ENCODE results near the gene GPR137B.
"Not testable (repeated sequence)": the region's sequence is repeated elsewhere in the genome, so short reads cannot be mapped to it uniquely, and the experiment has no call there.

Gene GPR137B

GRCh38 chr1:236147068-236147467 lies 4.7 kb downstream of the GPR137B start:
- DNase-seq: no peak

- DNase-seq: no peak
These were observed 5.5 kb downstream of the GPR137B start for GRCh38 chr1:236147521-236148469.

- DNase-seq: no peak
These were observed 6.1 kb downstream of the GPR137B start for GRCh38 chr1:236148470-236148845.

GRCh38 chr1:236149003-236149595 lies 6.8 kb downstream of the GPR137B start:
- DNase-seq: no peak

GRCh38 chr1:236149696-236150228 lies 7.4 kb downstream of the GPR137B start:
- DNase-seq: no peak

- no peak for DNase-seq
These were observed 8.1 kb downstream of the GPR137B start for GRCh38 chr1:236150311-236150955.

GRCh38 chr1:236150986-236151385 lies 8.6 kb downstream of the GPR137B start:
- DNase-seq: no peak

GRCh38 chr1:236151739-236152424 lies 9.5 kb downstream of the GPR137B start:
- DNase-seq: no peak

GRCh38 chr1:236154126-236154525 lies 11.8 kb downstream of the GPR137B start:
- no peak for DNase-seq

GRCh38 chr1:236154671-236155398 lies 12.5 kb downstream of the GPR137B start:
- DNase-seq: no peak

GRCh38 chr1:236155399-236155767 lies 13.0 kb downstream of the GPR137B start:
- no peak for DNase-seq

- no peak for DNase-seq
These were observed 13.6 kb downstream of the GPR137B start for GRCh38 chr1:236155841-236156503.

GRCh38 chr1:236156512-236157208 lies 14.3 kb downstream of the GPR137B start:
- no peak for DNase-seq

- DNase-seq: not testable (repeated sequence)
These were observed 15.7 kb downstream of the GPR137B start for GRCh38 chr1:236158072-236158471.

GRCh38 chr1:236158719-236159118 lies 16.4 kb downstream of the GPR137B start:
- no peak for DNase-seq

GRCh38 chr1:236159704-236160539 lies 17.6 kb downstream of the GPR137B start:
- DNase-seq: no peak

- no peak for DNase-seq
These were observed 18.3 kb downstream of the GPR137B start for GRCh38 chr1:236160540-236161127.

- no peak for DNase-seq
These were observed 18.9 kb downstream of the GPR137B start for GRCh38 chr1:236161230-236161629.

GRCh38 chr1:236161755-236162154 lies 19.4 kb downstream of the GPR137B start:
- not testable (repeated sequence) for DNase-seq

Measured in SW 1271 (cell line).